H9 (cell line): Measurements from ENCODE around the gene GID8. TPM values are rescaled to one million over a fixed set of nuclear protein-coding genes. Genes with fewer than 3 reads are reported as not detected.

Experiments
- DNase-seq: peaks from one replicate; pipeline ENCODE4 v3.0.0-alpha.2; 2017
- H2AFZ ChIP-seq: one replicate; pipeline ENCODE4 v1.6.1; 2013; ENCODE audit warnings: mild to moderate bottlenecking, low read length, control low read depth, moderate library complexity
- H2AK5ac ChIP-seq: 2 replicates; pipeline ENCODE4 v1.6.1; 2013; ENCODE audit warnings: low read length, control low read depth, mixed read lengths; ENCODE audit not compliant: insufficient read length
- H2BK120ac ChIP-seq: one replicate; pipeline ENCODE4 v1.6.1; 2013; ENCODE audit warnings: low read depth, mild to moderate bottlenecking, low read length, control low read depth, inconsistent platforms; ENCODE audit not compliant: poor library complexity, severe bottlenecking
- H2BK12ac ChIP-seq: 2 replicates; pipeline ENCODE4 v1.6.1; 2013; ENCODE audit warnings: low read length, control low read depth, mixed read lengths, low read depth; ENCODE audit not compliant: insufficient read length
- H2BK15ac ChIP-seq: 2 replicates; pipeline ENCODE4 v1.6.1; 2013; ENCODE audit warnings: low read depth, low read length, control low read depth
- H2BK20ac ChIP-seq: one replicate; pipeline ENCODE4 v1.6.1; 2013; ENCODE audit warnings: low read depth, mild to moderate bottlenecking, low read length, control low read depth, inconsistent platforms; ENCODE audit not compliant: poor library complexity, severe bottlenecking
- H2BK5ac ChIP-seq: 2 replicates; pipeline ENCODE4 v1.6.1; 2013; ENCODE audit warnings: low read length, control low read depth, mixed read lengths; ENCODE audit not compliant: insufficient read length
- H3K14ac ChIP-seq: 2 replicates; pipeline ENCODE4 v1.6.1; 2013; ENCODE audit warnings: low read length, control low read depth; ENCODE audit not compliant: insufficient read depth
- H3K18ac ChIP-seq: 2 replicates; pipeline ENCODE4 v1.6.1; 2013; ENCODE audit warnings: low read depth, mild to moderate bottlenecking, mixed read lengths, low read length, control low read depth; ENCODE audit not compliant: insufficient read length
- H3K23ac ChIP-seq: 2 replicates; pipeline ENCODE4 v1.6.1; 2013; ENCODE audit warnings: low read length, control low read depth, mixed read lengths, low read depth; ENCODE audit not compliant: insufficient read length
- H3K23me2 ChIP-seq: 2 replicates; pipeline ENCODE4 v1.6.1; 2013; ENCODE audit warnings: low read depth, mild to moderate bottlenecking, mixed read lengths, low read length, control low read depth; ENCODE audit not compliant: insufficient read length, poor library complexity, severe bottlenecking
- H3K27ac ChIP-seq: 2 replicates; pipeline ENCODE4 v1.5.1; 2013; ENCODE audit warnings: low read length, control low read depth, mixed read lengths, low read depth; ENCODE audit not compliant: insufficient read length
- H3K27me3 ChIP-seq: 2 replicates; pipeline ENCODE4 v1.6.1; 2013; ENCODE audit warnings: low read length, control low read depth, inconsistent platforms; ENCODE audit not compliant: insufficient read depth
- H3K4ac ChIP-seq: 2 replicates; pipeline ENCODE4 v1.6.1; 2013; ENCODE audit warnings: low read depth, mild to moderate bottlenecking, control low read depth, inconsistent platforms, low read length, moderate library complexity
- H3K4me1 ChIP-seq: 2 replicates; pipeline ENCODE4 v1.6.1; 2013; ENCODE audit warnings: low read length, control low read depth, inconsistent platforms; ENCODE audit not compliant: insufficient read depth
- H3K4me2 ChIP-seq: 2 replicates; pipeline ENCODE4 v1.6.1; 2013; ENCODE audit warnings: low read length, control low read depth, mixed read lengths; ENCODE audit not compliant: insufficient read length, insufficient read depth
- H3K56ac ChIP-seq: 2 replicates; pipeline ENCODE4 v1.6.1; 2013; ENCODE audit warnings: low read depth, mild to moderate bottlenecking, mixed read lengths, low read length, control low read depth; ENCODE audit not compliant: insufficient read length
- H3K79me1 ChIP-seq: 2 replicates; pipeline ENCODE4 v1.6.1; 2013; ENCODE audit warnings: low read depth, mild to moderate bottlenecking, moderate library complexity, low read length, control low read depth, inconsistent platforms; ENCODE audit not compliant: insufficient read depth, poor library complexity, severe bottlenecking
- H3K79me2 ChIP-seq: 2 replicates; pipeline ENCODE4 v1.6.1; 2013; ENCODE audit warnings: low read length, control low read depth, inconsistent platforms; ENCODE audit not compliant: insufficient read depth
- H3K9ac ChIP-seq: 2 replicates; pipeline ENCODE4 v1.6.1; 2013; ENCODE audit warnings: low read length, control low read depth, mixed read lengths; ENCODE audit not compliant: insufficient read length; ENCODE audit errors: extremely low read depth
- H3K9me3 ChIP-seq: one replicate; pipeline ENCODE4 v1.6.1; 2013; ENCODE audit warnings: low read depth, low read length, inconsistent platforms; ENCODE audit not compliant: control insufficient read depth
- H3T11ph ChIP-seq: one replicate; pipeline ENCODE4 v1.6.1; 2013; ENCODE audit warnings: mild to moderate bottlenecking, low read length, control low read depth, inconsistent platforms
- H4K20me1 ChIP-seq: one replicate; pipeline ENCODE4 v1.6.1; 2013; ENCODE audit not compliant: control insufficient read depth, insufficient read length, insufficient read depth
- H4K5ac ChIP-seq: 2 replicates; pipeline ENCODE4 v1.6.1; 2013; ENCODE audit warnings: low read depth, mild to moderate bottlenecking, mixed read lengths, low read length, control low read depth; ENCODE audit not compliant: insufficient read length
- H4K8ac ChIP-seq: replicated peaks from 2 replicates; pipeline ENCODE4 v1.6.1; 2013; ENCODE audit warnings: low read length, control low read depth, mixed read lengths, low read depth; ENCODE audit not compliant: insufficient read length
- H4K91ac ChIP-seq: 2 replicates; pipeline ENCODE4 v1.6.1; 2013; ENCODE audit warnings: low read depth, mild to moderate bottlenecking, moderate library complexity, mixed read lengths, low read length, control low read depth; ENCODE audit not compliant: insufficient read length
- H3K27ac Mint-ChIP-seq, 3 experiments: 2 replicates in 2 of 3; 3 replicates in 1 of 3; pipeline ENCODE4 v1.8.0; 2020 to 2021; ENCODE audit warnings: mixed read lengths in 3 of 3, mild to moderate bottlenecking in 1 of 3, moderate library complexity in 1 of 3
- H3K27me3 Mint-ChIP-seq: 2 replicates; pipeline ENCODE4 v1.8.0; 2021; ENCODE audit warnings: low read depth, mild to moderate bottlenecking, moderate library complexity, mixed read lengths
- H3K36me3 Mint-ChIP-seq, 3 experiments: 2 replicates in 2 of 3; 3 replicates in 1 of 3; pipeline ENCODE4 v1.8.0; 2020 to 2021; ENCODE audit warnings: low read depth in 3 of 3, mixed read lengths in 3 of 3; ENCODE audit not compliant: insufficient read depth in 1 of 3
- H3K4me1 Mint-ChIP-seq, 2 experiments: 2 replicates each; pipeline ENCODE4 v1.8.0; 2020; ENCODE audit warnings: mixed read lengths in 2 of 2
- H3K4me3 Mint-ChIP-seq, 2 experiments: 2 replicates in 1 of 2; 3 replicates in 1 of 2; pipeline ENCODE4 v1.8.0; 2020 to 2021; ENCODE audit warnings: mild to moderate bottlenecking in 2 of 2, mixed read lengths in 2 of 2, moderate library complexity in 1 of 2
- H3K9me3 Mint-ChIP-seq, 2 experiments: 2 replicates in 1 of 2; 3 replicates in 1 of 2; pipeline ENCODE4 v1.8.0; 2020; ENCODE audit warnings: mild to moderate bottlenecking in 2 of 2, mixed read lengths in 2 of 2, moderate library complexity in 1 of 2
- WGBS: extraction: QIAGEN DNeasy Blood & Tissue Kit; methylation state at CpG from one replicate; pipeline ENCODE4 v1.1.7; 2013; ENCODE audit warnings: missing lambda C conversion rate, low lambda C conversion rate, mixed read lengths; ENCODE audit not compliant: insufficient read length; ENCODE audit errors: extremely low coverage; 5-methylcytosine and 5-hydroxymethylcytosine counted together
- total RNA-seq: library from RNA; stranded (reverse); gene quantifications from 2 replicates; pipeline ENCODE4 v1.2.1, GENCODE V29; 2021
- TF ChIP-seq, protein P1 (sequence below): fragments of 200-600 bp; sonication (generic); conservative IDR thresholded peaks from 3 replicates; pipeline ENCODE4 v1.8.0; 2021; ENCODE audit warnings: antibody characterized with exemption, mild to moderate bottlenecking

Gene GID8
- total RNA-seq, 1 experiment from 2014 or later = 60.9 TPM

DNA sequence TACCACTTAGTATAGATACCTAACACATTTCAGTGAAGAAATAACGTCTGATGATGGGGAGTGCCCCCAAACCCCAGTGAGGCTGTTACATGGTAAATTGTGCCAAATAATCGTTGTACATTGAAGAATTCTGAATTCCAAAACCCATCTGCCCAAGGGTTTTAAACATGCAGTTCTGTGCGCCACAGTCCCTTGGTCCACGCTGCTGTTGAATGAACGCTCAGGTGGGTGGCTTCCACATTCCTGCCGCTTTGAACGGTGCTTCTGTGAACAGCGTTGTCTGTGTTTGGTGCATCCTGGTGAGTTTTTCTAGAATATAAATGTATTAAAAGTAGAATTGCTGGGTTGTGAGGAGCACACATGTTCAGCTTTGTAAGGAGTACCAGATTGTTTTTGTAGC, 2.9 kb downstream of the GID8 start:
- no peak overlapping the region for H4K91ac ChIP-seq
- no peak overlapping the region for H2BK12ac ChIP-seq
- WGBS = no CpG with 5 or more reads among the region's 8 CpGs
- H3K79me2 ChIP-seq = peaks cover 47% of the 10 kb centered on the region
- no peak overlapping the region for H2BK20ac ChIP-seq
- no peaks in the 10 kb centered on the region for H3K9me3 ChIP-seq
- H2BK120ac ChIP-seq = no peak overlapping the region
- H2BK5ac ChIP-seq = no peak overlapping the region
- no peak overlapping the region for H3K14ac ChIP-seq
- no peak overlapping the region for H3K4ac ChIP-seq
- peak overlapping the region in 1 of 2 experiments; percentile 40; a peak in 1 of 5 replicates for H3K4me3 Mint-ChIP-seq
- no peak overlapping the region for H4K8ac ChIP-seq
- DNase-seq = no peak
- H2BK15ac ChIP-seq = no peak overlapping the region
- no peaks in the 10 kb centered on the region for H3K9me3 Mint-ChIP-seq
- H3K9ac ChIP-seq = no peak overlapping the region
- H3K23ac ChIP-seq = no peak overlapping the region
- H3K27ac ChIP-seq = no peak overlapping the region
- TF ChIP-seq, protein P1, sequence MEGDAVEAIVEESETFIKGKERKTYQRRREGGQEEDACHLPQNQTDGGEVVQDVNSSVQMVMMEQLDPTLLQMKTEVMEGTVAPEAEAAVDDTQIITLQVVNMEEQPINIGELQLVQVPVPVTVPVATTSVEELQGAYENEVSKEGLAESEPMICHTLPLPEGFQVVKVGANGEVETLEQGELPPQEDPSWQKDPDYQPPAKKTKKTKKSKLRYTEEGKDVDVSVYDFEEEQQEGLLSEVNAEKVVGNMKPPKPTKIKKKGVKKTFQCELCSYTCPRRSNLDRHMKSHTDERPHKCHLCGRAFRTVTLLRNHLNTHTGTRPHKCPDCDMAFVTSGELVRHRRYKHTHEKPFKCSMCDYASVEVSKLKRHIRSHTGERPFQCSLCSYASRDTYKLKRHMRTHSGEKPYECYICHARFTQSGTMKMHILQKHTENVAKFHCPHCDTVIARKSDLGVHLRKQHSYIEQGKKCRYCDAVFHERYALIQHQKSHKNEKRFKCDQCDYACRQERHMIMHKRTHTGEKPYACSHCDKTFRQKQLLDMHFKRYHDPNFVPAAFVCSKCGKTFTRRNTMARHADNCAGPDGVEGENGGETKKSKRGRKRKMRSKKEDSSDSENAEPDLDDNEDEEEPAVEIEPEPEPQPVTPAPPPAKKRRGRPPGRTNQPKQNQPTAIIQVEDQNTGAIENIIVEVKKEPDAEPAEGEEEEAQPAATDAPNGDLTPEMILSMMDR = no peak
- no peak overlapping the region for H3T11ph ChIP-seq
- no peak overlapping the region for H3K4me2 ChIP-seq
- no peaks in the 10 kb centered on the region for H3K23me2 ChIP-seq
- H3K4me1 ChIP-seq = peaks cover 1% of the 10 kb centered on the region; the same call in 1 of the 2 replicates
- H2AFZ ChIP-seq = no peak overlapping the region
- peaks cover 10 to 21% of the 10 kb centered on the region in 2 experiments for H3K4me1 Mint-ChIP-seq
- H3K18ac ChIP-seq = no peak overlapping the region
- H3K36me3 Mint-ChIP-seq = peaks cover 40 to 64% (median 52%) of the 10 kb centered on the region in 3 experiments
- peaks cover 2% of the 10 kb centered on the region; the same call in 1 of the 2 replicates for H3K27me3 Mint-ChIP-seq
- no peaks in the 10 kb centered on the region for H3K27me3 ChIP-seq
- H3K56ac ChIP-seq = no peak overlapping the region
- H3K79me1 ChIP-seq = no peaks in the 10 kb centered on the region
- H2AK5ac ChIP-seq = no peak overlapping the region
- no peaks in the 10 kb centered on the region for H4K20me1 ChIP-seq
- H3K27ac Mint-ChIP-seq = no peak overlapping the region; a peak in 1 of 7 replicates
- no peak overlapping the region for H4K5ac ChIP-seq
